HEK293T (cell line): ENCODE data around the gene ITGAD.

Source experiments
- ARNT ChIP-seq: fragments of 450-650 bp; IDR thresholded peaks from 2 replicates; pipeline ENCODE4 v1.6.1; 2017; ENCODE audit warnings: mild to moderate bottlenecking
- BHLHE40 ChIP-seq: fragments of 450-650 bp; IDR thresholded peaks from 2 replicates; pipeline ENCODE4 v1.6.1; 2016; ENCODE audit warnings: mild to moderate bottlenecking, moderate library complexity, borderline replicate concordance
- ELF4 ChIP-seq: fragments of 450-650 bp; IDR thresholded peaks from 2 replicates; pipeline ENCODE4 v1.6.1; 2017; ENCODE audit warnings: antibody characterized with exemption
- FOXA1 ChIP-seq: fragments of 450-650 bp; IDR thresholded peaks from 2 replicates; pipeline ENCODE4 v1.6.1; 2016; ENCODE audit warnings: mild to moderate bottlenecking
- FOXK2 ChIP-seq: fragments of 450-650 bp; IDR thresholded peaks from 2 replicates; pipeline ENCODE4 v1.6.1; 2016; ENCODE audit warnings: mild to moderate bottlenecking
- FOXM1 ChIP-seq: fragments of 450-650 bp; IDR thresholded peaks from 2 replicates; pipeline ENCODE4 v1.6.1; 2017; ENCODE audit warnings: mild to moderate bottlenecking, borderline replicate concordance
- LEF1 ChIP-seq: fragments of 450-650 bp; IDR thresholded peaks from 2 replicates; pipeline ENCODE4 v1.6.1; 2017; ENCODE audit warnings: mild to moderate bottlenecking, borderline replicate concordance
- PKNOX1 ChIP-seq: fragments of 450-650 bp; IDR thresholded peaks from 2 replicates; pipeline ENCODE4 v1.6.1; 2016
- SP1 ChIP-seq: fragments of 450-650 bp; IDR thresholded peaks from 2 replicates; pipeline ENCODE4 v1.6.1; 2017

GRCh38 chr16:31385680-31386079 is 7.5 kb upstream of the ITGAD start:
- TF ChIP-seq ELF4 (no peak), BHLHE40 (no peak), FOXA1 (no peak), PKNOX1 (no peak), FOXK2 (no peak), ARNT (no peak), SP1 (no peak), FOXM1 (no peak), LEF1 (no peak)
